Esophagus (tissue), 2 donors: ENCODE results near the gene RBBP6. TPM values are rescaled to one million over a fixed set of nuclear protein-coding genes. Genes with fewer than 3 reads are reported as not detected.
"Not testable (repeated sequence)": the region's sequence is repeated elsewhere in the genome, so short reads cannot be mapped to it uniquely, and the experiment has no call there.

Source experiments
- H3K27ac ChIP-seq, 2 donors: one replicate each; pipeline ENCODE4 v1.5.1; 2013; ENCODE audit warnings: low read depth in 2 of 2, mild to moderate bottlenecking in 2 of 2, inconsistent platforms in 1 of 2, low read length in 1 of 2, moderate library complexity in 1 of 2
- H3K27me3 ChIP-seq, 2 donors: one replicate each; pipeline ENCODE4 v1.6.1; 2013; ENCODE audit warnings: low read length in 2 of 2, control low read depth in 1 of 2, mild to moderate bottlenecking in 1 of 2; ENCODE audit not compliant: insufficient read depth in 2 of 2, control insufficient read depth in 1 of 2
- H3K36me3 ChIP-seq, 2 donors: one replicate each; pipeline ENCODE4 v1.6.1; 2013; ENCODE audit warnings: low read length in 1 of 2; ENCODE audit not compliant: control insufficient read depth in 2 of 2, insufficient read depth in 2 of 2
- H3K4me1 ChIP-seq, 2 donors: one replicate each; pipeline ENCODE4 v1.6.1; 2013; ENCODE audit warnings: low read length in 1 of 2; ENCODE audit not compliant: control insufficient read depth in 2 of 2, insufficient read depth in 2 of 2
- H3K4me3 ChIP-seq, 2 donors: one replicate each; pipeline ENCODE4 v1.5.1; 2013; ENCODE audit warnings: low read length in 2 of 2, mild to moderate bottlenecking in 2 of 2, low read depth in 1 of 2, moderate library complexity in 1 of 2
- H3K9me3 ChIP-seq, 2 donors: one replicate each; pipeline ENCODE4 v1.6.1; 2013; ENCODE audit warnings: mild to moderate bottlenecking in 2 of 2, low read depth in 1 of 2, low read length in 1 of 2, moderate library complexity in 1 of 2; ENCODE audit not compliant: control insufficient read depth in 2 of 2, insufficient read depth in 1 of 2
- WGBS, 2 donors: extraction: QIAGEN DNeasy Blood & Tissue Kit; methylation state at CpG; one replicate each; pipeline ENCODE4 v1.1.7; 2013; 5-methylcytosine and 5-hydroxymethylcytosine counted together
- polyA plus RNA-seq, 2 donors: library from polyadenylated mRNA; stranded (reverse); fragments of 200-250 nt; gene quantifications; one replicate each; pipeline ENCODE4 v1.2.3, GENCODE V29; 2013
- donor health status: healthy with polysubstance abuse.
- donor health status: Bipolar disorder and iron deficiency.

RBBP6 gene
- polyA plus RNA-seq, 2 donors, result 20.1 to 27.9 TPM

- 89 to 92% methylated on average over 1 of the region's 1 CpG for WGBS, 2 donors
- Histone ChIP-seq H3K4me3 (no peak overlapping the region), H3K9me3 (no peaks in the 10 kb centered on the region), H3K27ac (no peak overlapping the region), H3K36me3 (peaks cover 0 to 4% of the 10 kb centered on the region in 2 donors), H3K4me1 (no peaks in the 10 kb centered on the region), H3K27me3 (no peaks in the 10 kb centered on the region)
Measured at GRCh38 chr16:24552705-24553246, 13.4 kb downstream of the RBBP6 start.

GRCh38 chr16:24553983-24554382, 14.6 kb downstream of the RBBP6 start:
- Histone ChIP-seq H3K4me1 (no peaks in the 10 kb centered on the region), H3K9me3 (no peaks in the 10 kb centered on the region), H3K27ac (no peak overlapping the region), H3K27me3 (no peaks in the 10 kb centered on the region), H3K4me3 (no peak overlapping the region), H3K36me3 (peaks cover 2 to 4% of the 10 kb centered on the region in 2 donors)
- 68 to 77% methylated on average over 1 of the region's 1 CpG for WGBS, 2 donors

GRCh38 chr16:24555346-24555872, 16.0 kb downstream of the RBBP6 start:
- no peak overlapping the region for H3K27ac ChIP-seq
- H3K4me1 ChIP-seq, result no peaks in the 10 kb centered on the region
- no peak overlapping the region for H3K4me3 ChIP-seq
- H3K9me3 ChIP-seq, result no peaks in the 10 kb centered on the region
- H3K27me3 ChIP-seq, result no peaks in the 10 kb centered on the region
- WGBS, 2 donors, result 93 to 95% methylated on average over 6 of the region's 6 CpGs
- H3K36me3 ChIP-seq, result peaks cover 4 to 5% of the 10 kb centered on the region in 2 donors

DNA sequence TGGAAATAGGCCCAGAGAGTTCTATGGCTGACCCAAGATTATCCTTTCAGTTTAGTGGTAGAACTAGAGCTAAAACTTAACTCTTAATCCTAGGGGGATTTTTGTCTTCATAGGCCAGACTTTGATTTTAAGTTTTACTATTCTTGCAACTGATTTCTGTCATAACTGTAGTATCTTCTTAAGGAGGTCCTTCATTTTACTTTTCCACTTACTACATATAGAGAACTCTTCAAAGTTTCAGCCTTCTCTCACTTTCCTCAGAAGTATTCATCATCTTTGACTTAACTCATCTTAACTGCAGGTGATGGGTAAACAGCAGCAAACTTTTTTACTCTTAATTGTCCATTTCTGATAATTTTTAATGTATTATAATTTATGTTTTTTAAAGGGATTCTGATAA, 23.4 kb downstream of the RBBP6 start:
- Histone ChIP-seq H3K4me1 (no peaks in the 10 kb centered on the region), H3K4me3 (no peak overlapping the region), H3K27ac (no peak overlapping the region), H3K36me3 (peaks cover 13 to 21% of the 10 kb centered on the region in 2 donors), H3K27me3 (no peaks in the 10 kb centered on the region), H3K9me3 (no peaks in the 10 kb centered on the region)

GRCh38 chr16:24568392-24568791, 29.0 kb downstream of the RBBP6 start:
- 81 to 82% methylated on average over 4 of the region's 4 CpGs for WGBS, 2 donors
- Histone ChIP-seq H3K9me3 (peaks cover 0 to 2% of the 10 kb centered on the region in 2 donors), H3K4me1 (no peaks in the 10 kb centered on the region), H3K27me3 (no peaks in the 10 kb centered on the region), H3K4me3 (no peak overlapping the region), H3K36me3 (peaks cover 14 to 16% of the 10 kb centered on the region in 2 donors), H3K27ac (no peak overlapping the region)

DNA sequence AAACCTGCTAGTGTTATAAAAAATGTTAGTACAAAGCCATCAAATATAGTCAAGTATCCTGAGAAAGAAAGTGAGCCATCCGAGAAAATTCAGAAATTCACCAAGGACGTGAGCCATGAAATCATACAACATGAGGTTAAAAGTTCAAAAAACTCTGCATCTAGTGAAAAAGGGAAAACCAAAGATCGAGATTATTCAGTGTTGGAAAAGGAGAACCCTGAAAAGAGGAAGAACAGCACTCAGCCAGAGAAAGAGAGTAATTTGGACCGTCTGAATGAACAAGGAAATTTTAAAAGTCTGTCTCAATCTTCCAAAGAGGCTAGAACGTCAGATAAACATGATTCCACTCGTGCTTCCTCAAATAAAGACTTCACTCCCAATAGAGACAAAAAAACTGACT, 31.7 kb downstream of the RBBP6 start:
- no peak overlapping the region for H3K27ac ChIP-seq
- no peaks in the 10 kb centered on the region for H3K27me3 ChIP-seq
- H3K4me1 ChIP-seq, result no peaks in the 10 kb centered on the region
- H3K36me3 ChIP-seq, result peaks cover 7 to 9% of the 10 kb centered on the region in 2 donors
- H3K4me3 ChIP-seq, result no peak overlapping the region
- 91 to 96% methylated on average over 6 of the region's 6 CpGs for WGBS, 2 donors
- peaks cover 0 to 2% of the 10 kb centered on the region in 2 donors for H3K9me3 ChIP-seq

DNA sequence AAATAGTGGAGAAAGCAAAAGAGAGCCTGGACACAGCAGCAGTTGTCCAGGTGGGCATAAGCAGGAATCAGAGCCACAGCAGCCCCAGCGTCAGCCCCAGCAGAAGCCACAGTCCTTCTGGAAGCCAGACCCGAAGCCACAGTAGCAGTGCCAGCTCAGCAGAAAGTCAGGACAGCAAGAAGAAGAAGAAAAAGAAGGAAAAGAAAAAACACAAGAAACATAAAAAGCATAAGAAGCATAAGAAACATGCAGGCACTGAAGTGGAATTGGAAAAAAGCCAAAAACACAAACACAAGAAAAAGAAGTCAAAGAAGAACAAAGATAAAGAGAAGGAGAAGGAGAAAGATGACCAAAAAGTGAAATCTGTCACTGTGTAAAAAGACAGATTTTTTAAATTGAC, 32.7 kb downstream of the RBBP6 start:
- 96 to 97% methylated on average over 2 of the region's 2 CpGs for WGBS, 2 donors
- H3K4me1 ChIP-seq, result no peaks in the 10 kb centered on the region
- H3K9me3 ChIP-seq, result peaks cover 0 to 2% of the 10 kb centered on the region in 2 donors
- H3K27ac ChIP-seq, result no peak overlapping the region
- no peak overlapping the region for H3K4me3 ChIP-seq
- H3K27me3 ChIP-seq, result no peaks in the 10 kb centered on the region
- H3K36me3 ChIP-seq, result peaks cover 5% of the 10 kb centered on the region in 2 donors

DNA sequence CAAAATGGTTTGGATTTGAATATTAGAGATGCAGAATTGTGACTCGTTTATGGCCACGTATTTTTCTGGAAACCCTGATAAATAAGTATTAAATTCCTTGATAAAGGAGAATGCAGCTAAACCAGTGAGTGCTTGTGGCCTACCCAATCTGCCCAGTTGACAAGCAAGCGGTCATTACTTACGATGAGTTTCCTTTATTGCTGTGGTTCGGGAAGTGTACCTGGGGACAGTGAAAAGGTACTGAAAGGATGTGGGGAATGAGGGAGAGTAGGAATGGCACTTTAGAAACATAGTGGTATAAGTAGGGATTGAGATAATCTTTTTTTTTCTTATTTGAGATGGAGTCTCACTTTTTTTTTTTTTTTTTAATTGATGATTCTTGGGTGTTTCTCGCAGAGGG, 33.8 kb downstream of the RBBP6 start:
- H3K36me3 ChIP-seq, result peaks cover 2 to 3% of the 10 kb centered on the region in 2 donors

DNA sequence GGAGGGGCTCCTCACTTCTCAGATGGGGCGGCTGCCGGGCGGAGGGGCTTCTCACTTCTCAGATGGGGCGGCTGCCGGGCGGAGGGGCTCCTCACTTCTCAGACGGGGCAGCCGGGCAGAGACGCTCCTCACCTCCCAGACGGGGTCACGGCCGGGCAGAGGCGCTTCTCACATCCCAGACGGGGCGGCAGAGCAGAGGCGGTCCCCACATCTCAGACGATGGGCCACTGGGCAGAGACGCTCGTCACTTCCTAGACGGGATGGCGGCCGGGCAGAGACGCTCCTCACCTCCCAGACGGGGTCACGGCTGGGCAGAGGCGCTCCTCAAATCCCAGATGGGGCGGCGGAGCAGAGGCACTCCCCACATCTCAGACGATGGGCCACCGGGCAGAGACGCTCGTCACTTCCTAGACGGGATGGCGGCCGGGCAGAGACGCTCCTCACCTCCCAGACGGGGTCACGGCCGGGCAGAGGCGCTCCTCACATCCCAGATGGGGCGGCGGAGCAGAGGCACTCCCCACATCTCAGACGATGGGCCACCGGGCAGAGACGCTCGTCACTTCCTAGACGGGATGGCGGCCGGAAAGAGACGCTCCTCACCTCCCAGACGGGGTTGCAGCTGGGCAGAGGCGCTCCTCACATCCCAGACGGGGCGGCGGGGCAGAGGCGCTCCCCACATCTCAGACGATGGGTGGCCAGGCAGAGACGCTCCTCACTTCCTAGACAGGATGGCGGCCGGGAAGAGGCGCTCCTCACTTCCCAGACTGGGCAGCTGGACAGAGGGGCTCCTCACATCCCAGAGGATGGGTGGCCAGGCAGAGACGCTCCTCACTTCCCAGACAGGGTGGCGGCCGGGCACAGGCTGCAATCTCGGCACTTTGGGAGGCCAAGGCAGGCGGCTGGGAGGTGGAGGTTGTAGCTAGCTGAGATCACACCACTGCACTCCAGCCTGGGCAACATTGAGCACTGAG, 35.4 kb downstream of the RBBP6 start:
- H3K4me3 ChIP-seq, H3K36me3 ChIP-seq, H3K9me3 ChIP-seq, H3K27ac ChIP-seq, H3K4me1 ChIP-seq, H3K27me3 ChIP-seq: not testable (repeated sequence)
- WGBS, 2 donors, result 97 to 98% methylated on average over 51 to 63 of the region's 66 CpGs

More for the DNA sequence above, 33.8 kb downstream of the RBBP6 start:
- Histone ChIP-seq H3K4me1 (no peaks in the 10 kb centered on the region), H3K9me3 (peaks cover 0 to 2% of the 10 kb centered on the region in 2 donors), H3K27ac (no peak overlapping the region), H3K4me3 (no peak overlapping the region), H3K27me3 (no peaks in the 10 kb centered on the region)
- 95 to 99% methylated on average over 6 of the region's 6 CpGs for WGBS, 2 donors
